Mucosa of descending colon (tissue), 3 donors: Measurements from ENCODE around the gene MYRIP. TPM values are rescaled to one million over a fixed set of nuclear protein-coding genes. Genes with fewer than 3 reads are reported as not detected.

Experiments used
- ATAC-seq: fragments of 200-7000 bp; cut with Tn5 transposase; one replicate; pipeline ENCODE4 v1.9.1; 2020; ENCODE audit warnings: mild to moderate bottlenecking, moderate library complexity
- DNase-seq, 3 donors: peaks; one replicate each; pipeline ENCODE4 v3.0.0-alpha.2; 2020
- H3K36me3 ChIP-seq: fragments of 200-600 bp; one replicate; pipeline ENCODE4 v1.8.0; 2021; ENCODE audit warnings: low read depth, mild to moderate bottlenecking
- H3K4me1 ChIP-seq: fragments of 200-600 bp; one replicate; pipeline ENCODE4 v1.8.0; 2021; ENCODE audit warnings: low read depth, mild to moderate bottlenecking
- H3K4me3 ChIP-seq: fragments of 200-600 bp; one replicate; pipeline ENCODE4 v1.8.0; 2021; ENCODE audit warnings: mild to moderate bottlenecking
- H3K9me3 ChIP-seq: fragments of 200-600 bp; one replicate; pipeline ENCODE4 v1.8.0; 2021; ENCODE audit warnings: mild to moderate bottlenecking
- intact Hi-C, 2 donors: fragments of 100-400 bp; cut with DNase I in 1 of 2; cut with micrococcal nuclease in 1 of 2; formaldehyde crosslinking; loops; one replicate each; pipeline versions ENCODE4 v1.11.0 to v1.11.1; 2022; cut with DNase I, micrococcal nuclease
- total RNA-seq, 3 donors: library from RNA; stranded (reverse); fragmentation: NEBNext Ultra II Directional in 2 of 3; extraction: Animal tissue kit (Norgen Biotek cat#: 25700) in 2 of 3; gene quantifications; one replicate each; pipeline versions ENCODE4 v1.2.1 to v1.2.4, GENCODE V29; 2021 to 2023
- TF ChIP-seq, protein P1 (sequence below): fragments of 200-600 bp; IDR thresholded peaks from one replicate; pipeline ENCODE4 v1.8.0; 2022; ENCODE audit warnings: antibody characterized with exemption, mild to moderate bottlenecking
- donor health status: DM: no; HTN: no; CAD: no; lungs with moderate emphysema.
- donor health status: DM: no; HTN: no; CAD: no.
- donor health status: DM: no; HTN: yes; CAD: no.

MYRIP gene
- total RNA-seq, 3 donors from 2014 or later, result 7.2 to 11.2 (median 9.9) TPM

DNA sequence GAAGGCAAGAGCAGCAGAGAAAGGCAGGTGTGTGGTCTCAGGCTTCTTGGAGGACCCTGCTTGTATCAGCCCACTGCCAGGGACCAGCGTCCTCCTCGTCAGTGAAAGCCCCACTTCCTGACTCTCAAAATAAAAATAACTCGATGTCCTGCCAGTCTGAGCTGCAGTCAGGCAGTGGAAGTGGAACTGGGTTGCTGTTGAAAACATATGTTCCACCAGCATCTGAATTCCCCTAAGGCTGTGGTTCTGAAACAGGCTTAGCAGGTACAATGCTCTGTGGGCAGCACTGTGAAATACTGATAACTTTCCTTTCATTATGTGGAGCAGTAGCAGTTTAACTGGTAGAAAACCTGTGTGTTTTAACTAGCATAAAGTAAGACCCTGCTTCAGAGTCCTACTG, 378.5 kb downstream of the MYRIP start:
- intact Hi-C loops, result loop anchor here in 1 of 2 donors (10.0 kb wide), 1 partner anchor 483 kb away; no protein-coding TSS in a partner anchor
- DNase-seq (no peak), ATAC-seq (no peak)
- Histone ChIP-seq H3K36me3 (no peaks in the 10 kb centered on the region), H3K4me1 (no peaks in the 10 kb centered on the region), H3K4me3 (no peak overlapping the region), H3K9me3 (no peaks in the 10 kb centered on the region)
- TF ChIP-seq, protein P1, sequence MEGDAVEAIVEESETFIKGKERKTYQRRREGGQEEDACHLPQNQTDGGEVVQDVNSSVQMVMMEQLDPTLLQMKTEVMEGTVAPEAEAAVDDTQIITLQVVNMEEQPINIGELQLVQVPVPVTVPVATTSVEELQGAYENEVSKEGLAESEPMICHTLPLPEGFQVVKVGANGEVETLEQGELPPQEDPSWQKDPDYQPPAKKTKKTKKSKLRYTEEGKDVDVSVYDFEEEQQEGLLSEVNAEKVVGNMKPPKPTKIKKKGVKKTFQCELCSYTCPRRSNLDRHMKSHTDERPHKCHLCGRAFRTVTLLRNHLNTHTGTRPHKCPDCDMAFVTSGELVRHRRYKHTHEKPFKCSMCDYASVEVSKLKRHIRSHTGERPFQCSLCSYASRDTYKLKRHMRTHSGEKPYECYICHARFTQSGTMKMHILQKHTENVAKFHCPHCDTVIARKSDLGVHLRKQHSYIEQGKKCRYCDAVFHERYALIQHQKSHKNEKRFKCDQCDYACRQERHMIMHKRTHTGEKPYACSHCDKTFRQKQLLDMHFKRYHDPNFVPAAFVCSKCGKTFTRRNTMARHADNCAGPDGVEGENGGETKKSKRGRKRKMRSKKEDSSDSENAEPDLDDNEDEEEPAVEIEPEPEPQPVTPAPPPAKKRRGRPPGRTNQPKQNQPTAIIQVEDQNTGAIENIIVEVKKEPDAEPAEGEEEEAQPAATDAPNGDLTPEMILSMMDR, result no peak

DNA sequence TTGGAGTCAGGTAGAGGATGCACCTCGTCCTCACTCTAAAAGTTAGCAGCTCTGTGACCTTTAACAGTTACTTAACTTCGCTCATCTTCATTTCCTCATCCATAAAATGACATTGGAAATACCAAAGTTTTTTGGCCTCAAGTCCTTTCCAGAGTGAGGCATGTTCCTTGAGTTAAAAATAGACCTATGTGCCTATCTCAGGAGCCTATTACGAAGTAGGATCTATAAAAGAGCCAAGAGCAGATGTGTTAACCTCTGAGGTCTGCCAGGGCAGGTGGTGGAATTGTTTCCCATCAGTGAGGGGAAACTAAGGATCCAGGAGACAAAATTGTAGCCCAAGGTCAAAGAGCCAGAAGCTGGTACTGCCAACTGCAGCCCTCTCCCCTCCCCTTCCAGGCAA, 379.7 kb downstream of the MYRIP start:
- Histone ChIP-seq H3K4me1 (no peaks in the 10 kb centered on the region), H3K36me3 (no peaks in the 10 kb centered on the region), H3K4me3 (no peak overlapping the region), H3K9me3 (no peaks in the 10 kb centered on the region)
- intact Hi-C loops, result loop anchor here in 1 of 2 donors (10.0 kb wide), 1 partner anchor 484 kb away; no protein-coding TSS in a partner anchor
- ATAC-seq (no peak), DNase-seq (no peak)
- TF ChIP-seq, protein P1, result no peak

- intact Hi-C loops, result loop anchor here (5.0 kb wide), 1 partner anchor 127 kb away; no protein-coding TSS in a partner anchor
- no peak overlapping the region for H3K4me3 ChIP-seq
- ATAC-seq, result no peak
- H3K9me3 ChIP-seq, result no peaks in the 10 kb centered on the region
- TF ChIP-seq, protein P1, result no peak
- no peaks in the 10 kb centered on the region for H3K36me3 ChIP-seq
- H3K4me1 ChIP-seq, result no peaks in the 10 kb centered on the region
- DNase-seq, result no peak
Measured at GRCh38 chr3:40190056-40190455, 380.6 kb downstream of the MYRIP start.

DNA sequence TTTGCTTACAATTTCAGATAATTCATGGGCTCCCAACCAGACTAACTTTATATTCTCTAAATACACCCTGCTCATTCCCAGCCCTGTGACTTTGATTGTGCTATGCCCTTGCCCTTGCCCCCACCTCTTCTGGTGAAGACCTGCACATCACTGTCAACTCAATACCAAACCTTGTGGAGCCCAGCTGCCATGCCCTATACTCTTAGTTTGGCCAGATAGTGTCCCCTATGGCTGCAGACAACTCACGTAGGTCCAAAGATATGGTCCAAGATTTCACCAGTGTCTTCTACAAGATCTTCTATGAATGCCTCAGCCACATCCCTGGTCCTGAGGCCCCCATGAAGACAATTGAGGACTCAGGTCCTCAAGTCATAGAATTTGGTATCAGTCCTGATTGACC, 381.8 kb downstream of the MYRIP start:
- DNase-seq, result no peak
- H3K9me3 ChIP-seq, result no peaks in the 10 kb centered on the region
- ATAC-seq, result no peak
- H3K4me1 ChIP-seq, result no peaks in the 10 kb centered on the region
- TF ChIP-seq, protein P1, result no peak
- no peak overlapping the region for H3K4me3 ChIP-seq
- intact Hi-C loops, result loop anchor here (5.0 kb wide), 1 partner anchor 126 kb away; no protein-coding TSS in a partner anchor
- no peaks in the 10 kb centered on the region for H3K36me3 ChIP-seq

DNA sequence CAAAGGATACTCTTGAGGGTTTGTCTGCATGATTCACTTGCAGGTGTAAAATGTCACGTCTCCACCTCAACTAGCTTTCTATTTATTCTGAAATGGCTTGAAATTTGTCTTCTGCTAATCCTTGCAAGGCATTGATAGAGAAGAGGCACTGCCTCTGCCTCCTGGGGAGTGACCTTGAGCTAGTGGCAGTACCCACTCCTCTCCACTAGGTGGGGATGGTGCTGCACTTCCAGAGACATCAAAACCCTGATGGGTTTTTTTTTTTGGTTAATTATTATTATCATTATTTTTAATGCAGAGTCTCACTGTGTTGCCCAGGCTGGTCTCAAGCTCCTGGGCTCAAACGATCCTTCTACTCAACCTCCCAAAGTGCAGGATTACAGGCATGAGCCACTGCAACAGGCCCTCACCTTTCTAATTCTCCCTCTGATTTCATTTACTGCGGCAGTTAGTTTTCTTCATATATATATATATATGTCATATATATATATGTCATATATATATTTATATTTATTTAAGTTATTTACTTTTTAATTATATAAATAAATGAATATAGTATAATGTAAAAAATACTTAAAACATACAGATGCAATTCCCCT, 382.5 kb downstream of the MYRIP start:
- TF ChIP-seq, protein P1, result peak; percentile 94
- intact Hi-C loops, result loop anchor here (5.0 kb wide), 1 partner anchor 125 kb away; no protein-coding TSS in a partner anchor
- ATAC-seq, result peak; percentile 83

More for the DNA sequence above, 382.5 kb downstream of the MYRIP start:
- Histone ChIP-seq H3K36me3 (no peaks in the 10 kb centered on the region), H3K4me1 (no peaks in the 10 kb centered on the region), H3K9me3 (no peaks in the 10 kb centered on the region), H3K4me3 (no peak overlapping the region)
- DNase-seq, result peak in 2 of 3 donors; percentile 46 to 75
